Measurements from ENCODE around the gene CHSY1. TPM values are rescaled to one million over a fixed set of nuclear protein-coding genes. Genes with fewer than 3 reads are reported as not detected.

CHSY1 gene, protein sequence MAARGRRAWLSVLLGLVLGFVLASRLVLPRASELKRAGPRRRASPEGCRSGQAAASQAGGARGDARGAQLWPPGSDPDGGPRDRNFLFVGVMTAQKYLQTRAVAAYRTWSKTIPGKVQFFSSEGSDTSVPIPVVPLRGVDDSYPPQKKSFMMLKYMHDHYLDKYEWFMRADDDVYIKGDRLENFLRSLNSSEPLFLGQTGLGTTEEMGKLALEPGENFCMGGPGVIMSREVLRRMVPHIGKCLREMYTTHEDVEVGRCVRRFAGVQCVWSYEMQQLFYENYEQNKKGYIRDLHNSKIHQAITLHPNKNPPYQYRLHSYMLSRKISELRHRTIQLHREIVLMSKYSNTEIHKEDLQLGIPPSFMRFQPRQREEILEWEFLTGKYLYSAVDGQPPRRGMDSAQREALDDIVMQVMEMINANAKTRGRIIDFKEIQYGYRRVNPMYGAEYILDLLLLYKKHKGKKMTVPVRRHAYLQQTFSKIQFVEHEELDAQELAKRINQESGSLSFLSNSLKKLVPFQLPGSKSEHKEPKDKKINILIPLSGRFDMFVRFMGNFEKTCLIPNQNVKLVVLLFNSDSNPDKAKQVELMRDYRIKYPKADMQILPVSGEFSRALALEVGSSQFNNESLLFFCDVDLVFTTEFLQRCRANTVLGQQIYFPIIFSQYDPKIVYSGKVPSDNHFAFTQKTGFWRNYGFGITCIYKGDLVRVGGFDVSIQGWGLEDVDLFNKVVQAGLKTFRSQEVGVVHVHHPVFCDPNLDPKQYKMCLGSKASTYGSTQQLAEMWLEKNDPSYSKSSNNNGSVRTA
- total RNA-seq = 30.0 TPM

DNA sequence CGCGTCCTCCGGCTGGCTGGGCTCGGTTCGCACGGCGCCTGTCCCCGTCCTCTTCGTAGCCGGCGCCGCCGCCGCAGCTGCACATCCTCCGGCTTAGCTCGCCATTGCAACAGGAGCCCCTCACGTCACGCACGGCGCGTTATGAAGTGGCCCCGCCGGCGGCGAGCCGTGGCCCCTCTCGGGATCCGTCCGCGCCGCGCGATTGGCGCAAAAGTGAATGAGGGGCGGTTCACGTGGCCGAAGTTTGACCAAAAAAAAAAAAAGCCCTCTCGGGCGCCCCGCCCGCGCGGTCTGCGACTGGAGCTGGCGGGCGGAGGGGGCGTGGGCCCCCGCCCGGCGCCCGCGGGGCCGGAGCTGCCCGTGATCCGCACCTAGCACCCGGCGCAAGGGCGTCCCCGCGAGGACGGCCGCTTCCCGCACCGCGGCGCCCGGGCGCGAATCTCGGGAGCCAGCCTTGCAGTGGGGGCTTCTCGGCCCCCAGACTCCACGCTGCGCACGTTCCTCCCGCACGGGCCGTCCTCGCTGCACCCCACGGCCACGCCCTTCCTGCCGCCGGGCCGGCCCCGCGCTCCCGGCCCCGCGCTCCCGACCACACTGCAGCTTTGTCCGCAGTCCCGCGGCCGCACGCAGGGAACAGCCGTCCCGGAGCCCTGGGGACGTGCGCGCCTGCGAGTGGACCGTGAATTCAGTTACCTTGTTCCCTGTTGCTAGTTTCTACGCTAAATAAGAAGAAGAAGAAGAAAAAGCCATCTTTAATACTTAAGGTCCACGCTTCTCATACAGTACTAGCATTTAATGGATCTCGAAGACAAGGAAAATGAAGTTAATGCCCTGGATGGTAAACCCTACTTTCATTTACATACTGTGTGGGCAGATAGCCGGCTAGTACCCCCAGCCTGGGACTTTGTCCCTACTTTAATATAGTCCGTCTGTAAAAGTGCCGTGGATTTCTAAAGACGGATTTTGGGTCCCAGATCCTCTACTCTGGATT is at the start of gene CHSY1:
CHSY1 (minus strand) TSS at position 219 of the 991 bp plus-strand sequence. CDS start 592 bp downstream, outside the sequence.

DNA sequence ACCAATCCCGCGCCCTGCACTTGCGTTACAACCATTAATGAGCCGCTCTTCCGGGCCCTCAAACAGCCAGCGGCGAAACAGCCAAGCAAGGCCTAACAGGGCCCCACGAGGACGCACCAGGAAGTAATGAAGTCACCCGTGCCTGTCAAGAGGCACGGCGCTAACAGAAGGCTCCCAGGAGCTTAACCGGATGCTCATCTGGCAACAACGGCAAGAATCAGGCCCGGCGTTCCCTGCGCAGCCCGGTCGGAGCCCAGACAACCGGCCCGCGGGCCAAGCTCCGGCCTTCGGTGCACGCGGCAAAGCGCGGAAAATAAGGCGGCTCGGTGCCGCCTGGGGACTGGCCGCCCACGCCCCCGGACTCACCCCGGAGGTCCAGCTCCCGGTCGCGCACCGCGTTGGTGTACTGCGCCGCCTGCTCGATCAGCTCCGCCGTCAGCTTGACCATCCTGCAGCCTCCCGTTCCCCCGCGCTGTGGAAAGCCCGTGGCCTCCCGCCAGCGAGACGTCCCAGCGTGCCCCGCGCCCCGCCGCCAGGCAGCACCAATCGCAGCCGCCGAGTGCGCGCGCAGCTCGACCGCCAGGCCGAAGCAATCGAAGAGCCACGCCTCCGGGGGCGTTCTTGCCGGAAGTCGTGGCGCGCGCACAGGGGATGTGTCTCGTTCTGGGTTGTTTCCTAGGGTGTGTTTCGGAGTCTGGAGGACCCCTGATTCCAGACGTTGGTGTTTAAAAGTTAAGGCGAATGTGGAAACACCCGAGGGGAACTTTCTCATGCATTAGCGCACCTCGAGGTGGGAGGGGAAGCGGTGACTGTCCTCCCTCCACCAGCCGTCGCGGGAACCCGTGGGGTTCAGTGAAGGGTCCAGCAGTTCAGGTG is 43.1 kb upstream of the CHSY1 start, which contains the start of gene SNRPA1:
SNRPA1 (minus strand) TSS at position 518 of the 876 bp plus-strand sequence; CDS start at position 448, 70 bp downstream.

DNA sequence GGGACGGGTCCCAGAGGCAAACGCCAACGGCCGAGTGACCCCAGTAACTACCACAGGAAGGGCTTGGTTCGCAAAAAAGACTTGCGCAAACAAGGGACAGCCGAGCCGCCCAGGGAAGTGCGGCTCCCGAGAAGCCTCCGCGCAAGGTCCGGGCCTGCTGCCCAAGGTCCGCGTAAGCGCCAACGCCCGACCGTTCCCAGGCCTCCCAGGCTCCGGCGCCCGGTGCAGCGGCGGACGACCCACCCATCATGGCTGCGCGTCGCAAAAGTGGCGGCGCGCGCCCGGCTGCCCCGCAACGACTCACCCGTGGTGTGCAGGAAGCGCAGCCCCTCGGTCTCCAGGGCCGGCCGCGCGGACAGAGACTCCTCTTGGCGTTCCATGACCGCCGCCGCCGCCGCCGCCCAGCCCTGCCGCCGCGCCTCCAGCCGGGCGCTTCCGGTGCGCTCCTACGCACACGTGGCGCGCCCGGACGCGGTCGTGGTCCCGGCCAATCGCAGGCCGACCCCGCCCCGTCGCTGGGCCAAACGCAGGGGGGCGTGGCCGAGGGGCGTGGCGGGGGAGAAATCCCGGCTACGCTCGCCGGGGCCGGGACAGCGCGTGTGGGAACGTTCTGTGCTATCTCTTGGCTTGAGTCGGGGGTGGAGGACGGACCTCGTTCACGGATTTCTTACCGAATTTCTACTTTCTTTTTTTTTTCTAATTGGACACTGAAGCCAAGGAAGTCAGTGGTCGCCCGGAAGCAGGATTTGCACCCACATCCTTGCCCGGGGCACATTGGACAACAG is 25.4 kb upstream of the CHSY1 start, which contains the start of gene SELENOS:
SELENOS (minus strand) TSS at position 448 of the 785 bp plus-strand sequence; CDS start at position 380, 68 bp downstream.

Other genes starting within 250 kb of the CHSY1 start
- 30.0 TPM for gene SELENOS, start 25.4 kb upstream of the CHSY1 start, total RNA-seq
- gene SNRPA1, start 43.2 kb upstream of the CHSY1 start, total RNA-seq = 25.0 TPM
- 16.3 TPM for gene PCSK6, start 237.7 kb upstream of the CHSY1 start, total RNA-seq